ENCODE results near the gene ANKRD40. TPM values are rescaled to one million over a fixed set of nuclear protein-coding genes. Genes with fewer than 3 reads are reported as not detected.

The ANKRD40 gene
- total RNA-seq, 1 experiment from 2014 or later: 72.0 TPM

DNA sequence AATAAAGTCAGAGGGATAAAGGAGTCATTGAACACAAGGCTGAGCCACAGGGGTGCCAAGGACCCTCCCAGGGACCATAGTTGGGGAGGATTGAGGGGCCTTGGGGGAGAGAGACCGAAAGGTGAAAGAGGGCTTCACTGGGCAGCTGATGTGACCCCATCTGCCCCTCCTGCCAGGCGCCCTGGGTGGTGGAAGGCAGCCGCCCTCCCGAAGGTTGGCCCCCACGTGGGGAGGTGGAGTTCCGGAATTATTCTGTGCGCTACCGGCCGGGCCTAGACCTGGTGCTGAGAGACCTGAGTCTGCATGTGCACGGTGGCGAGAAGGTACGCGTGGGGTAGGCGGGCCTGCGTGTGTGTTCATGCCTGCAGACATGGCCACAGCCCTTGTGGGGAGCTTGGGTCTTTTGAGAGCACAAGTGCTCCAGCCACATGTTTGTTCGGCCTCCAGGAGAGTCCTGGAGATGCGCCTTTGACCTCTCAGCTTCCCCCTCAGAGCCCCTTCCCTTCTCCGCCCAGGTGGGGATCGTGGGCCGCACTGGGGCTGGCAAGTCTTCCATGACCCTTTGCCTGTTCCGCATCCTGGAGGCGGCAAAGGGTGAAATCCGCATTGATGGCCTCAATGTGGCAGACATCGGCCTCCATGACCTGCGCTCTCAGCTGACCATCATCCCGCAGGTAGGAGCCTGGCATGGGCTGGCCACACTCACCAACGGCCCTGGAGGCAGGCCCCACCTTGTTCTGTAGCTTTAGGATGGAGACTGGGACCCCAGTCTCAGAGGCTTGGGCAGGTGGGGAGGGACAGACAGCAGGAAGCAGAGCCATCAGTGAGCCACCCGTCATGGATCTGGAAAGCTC is 24.1 kb downstream of the ANKRD40 start (continued):
- TF ChIP-seq, protein P1, sequence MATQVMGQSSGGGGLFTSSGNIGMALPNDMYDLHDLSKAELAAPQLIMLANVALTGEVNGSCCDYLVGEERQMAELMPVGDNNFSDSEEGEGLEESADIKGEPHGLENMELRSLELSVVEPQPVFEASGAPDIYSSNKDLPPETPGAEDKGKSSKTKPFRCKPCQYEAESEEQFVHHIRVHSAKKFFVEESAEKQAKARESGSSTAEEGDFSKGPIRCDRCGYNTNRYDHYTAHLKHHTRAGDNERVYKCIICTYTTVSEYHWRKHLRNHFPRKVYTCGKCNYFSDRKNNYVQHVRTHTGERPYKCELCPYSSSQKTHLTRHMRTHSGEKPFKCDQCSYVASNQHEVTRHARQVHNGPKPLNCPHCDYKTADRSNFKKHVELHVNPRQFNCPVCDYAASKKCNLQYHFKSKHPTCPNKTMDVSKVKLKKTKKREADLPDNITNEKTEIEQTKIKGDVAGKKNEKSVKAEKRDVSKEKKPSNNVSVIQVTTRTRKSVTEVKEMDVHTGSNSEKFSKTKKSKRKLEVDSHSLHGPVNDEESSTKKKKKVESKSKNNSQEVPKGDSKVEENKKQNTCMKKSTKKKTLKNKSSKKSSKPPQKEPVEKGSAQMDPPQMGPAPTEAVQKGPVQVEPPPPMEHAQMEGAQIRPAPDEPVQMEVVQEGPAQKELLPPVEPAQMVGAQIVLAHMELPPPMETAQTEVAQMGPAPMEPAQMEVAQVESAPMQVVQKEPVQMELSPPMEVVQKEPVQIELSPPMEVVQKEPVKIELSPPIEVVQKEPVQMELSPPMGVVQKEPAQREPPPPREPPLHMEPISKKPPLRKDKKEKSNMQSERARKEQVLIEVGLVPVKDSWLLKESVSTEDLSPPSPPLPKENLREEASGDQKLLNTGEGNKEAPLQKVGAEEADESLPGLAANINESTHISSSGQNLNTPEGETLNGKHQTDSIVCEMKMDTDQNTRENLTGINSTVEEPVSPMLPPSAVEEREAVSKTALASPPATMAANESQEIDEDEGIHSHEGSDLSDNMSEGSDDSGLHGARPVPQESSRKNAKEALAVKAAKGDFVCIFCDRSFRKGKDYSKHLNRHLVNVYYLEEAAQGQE (IDR thresholded peaks at IDR 0.05; ENCODE audit: low read depth): no peak
- TF ChIP-seq EZH2 (IDR thresholded peaks at IDR 0.05) (no peak), RAD21 (IDR thresholded peaks at IDR 0.05; ENCODE audit: low read depth) (no peak), EGR1 (IDR thresholded peaks at IDR 0.05; ENCODE audit: low read depth) (no peak), TCF7L2 (IDR thresholded peaks at IDR 0.05; ENCODE audit: borderline replicate concordance, extremely low read depth, insufficient read depth, insufficient read length) (no peak), SIN3A (IDR thresholded peaks at IDR 0.05; ENCODE audit: low read depth) (no peak), YY1 (IDR thresholded peaks at IDR 0.05; ENCODE audit: extremely low read depth, insufficient replicate concordance, low read depth, low read length) (no peak), EZH2phosphoT487 (IDR thresholded peaks at IDR 0.05; ENCODE audit: borderline replicate concordance) (no peak), POLR2AphosphoS5 (IDR thresholded peaks at IDR 0.05; ENCODE audit: low read depth, low read length) (no peak), ELF1 (IDR thresholded peaks at IDR 0.05; ENCODE audit: borderline replicate concordance, low read depth) (no peak)

DNA sequence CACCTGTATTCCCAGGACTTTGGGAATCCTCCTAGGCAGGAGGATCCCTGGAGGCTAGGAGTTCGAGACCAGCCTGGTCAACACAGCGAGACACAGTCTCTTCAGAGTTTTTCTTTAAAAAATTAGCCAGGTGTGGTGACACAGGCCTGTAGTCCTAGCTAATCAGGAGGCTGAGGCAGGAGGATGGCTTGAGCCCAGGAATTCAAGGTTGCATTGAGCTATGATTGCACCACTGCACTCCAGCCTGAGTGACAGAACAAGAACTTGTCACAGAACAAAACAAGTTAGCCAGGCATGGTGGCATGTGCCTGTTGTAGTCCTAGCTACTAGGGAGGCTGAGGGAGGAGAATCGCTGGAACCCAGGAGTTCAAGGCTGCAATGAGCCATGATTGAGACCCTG is 24.8 kb downstream of the ANKRD40 start:
- intact Hi-C loops (cut with micrococcal nuclease): no loop called here
- DNase-seq (ENCODE audit: low read depth, low spot score): no peak
- CTCF ChIA-PET: no interaction called here
- no peak for TF ChIP-seq YY1 (IDR thresholded peaks at IDR 0.05; ENCODE audit: extremely low read depth, insufficient replicate concordance, low read depth, low read length)
- TF ChIP-seq CEBPB (IDR thresholded peaks at IDR 0.05; ENCODE audit: low read depth): no peak
- TF ChIP-seq EGR1 (IDR thresholded peaks at IDR 0.05; ENCODE audit: low read depth): no peak
- no peak for TF ChIP-seq SRF (IDR thresholded peaks at IDR 0.05; ENCODE audit: low read depth)
- TF ChIP-seq SIN3A (IDR thresholded peaks at IDR 0.05; ENCODE audit: low read depth): no peak
- no peak for TF ChIP-seq JUND (IDR thresholded peaks at IDR 0.05)
- no peak for TF ChIP-seq CBX3 (IDR thresholded peaks at IDR 0.05; ENCODE audit: low read depth)
- TF ChIP-seq ZFX (IDR thresholded peaks at IDR 0.05): no peak
- TF ChIP-seq, protein P1 (IDR thresholded peaks at IDR 0.05; ENCODE audit: low read depth): no peak

More for the DNA sequence above, 24.8 kb downstream of the ANKRD40 start:
- Histone ChIP-seq H3K4me1 (ENCODE audit: control insufficient read depth in 1 of 2, insufficient read depth in 2 of 2, low read length in 2 of 2) (peaks cover 61 to 78% of the 10 kb centered on the region in 2 experiments), H3K9me2 (ENCODE audit: insufficient read depth) (no peaks in the 10 kb centered on the region), H3K4me2 (ENCODE audit: low read length) (no peak overlapping the region), H3K79me2 (ENCODE audit: insufficient read depth, low read length) (no peaks in the 10 kb centered on the region), H3K9me3 (ENCODE audit: control insufficient read depth in 1 of 2, insufficient read depth in 1 of 2, low read depth in 1 of 2, low read length in 2 of 2) (no peaks in the 10 kb centered on the region), H3K9ac (ENCODE audit: low read length) (no peak overlapping the region), H3K4me3 (replicated peaks in 1 of 2; ENCODE audit: low read depth in 1 of 2, low read length in 2 of 2) (no peak overlapping the region), H4K20me1 (ENCODE audit: insufficient read depth) (no peaks in the 10 kb centered on the region), H3K36me3 (ENCODE audit: control insufficient read depth in 1 of 2, insufficient read depth in 2 of 2, low read length in 2 of 2) (no peaks in the 10 kb centered on the region), H3K27ac (ENCODE audit: low read depth, low read length) (no peak overlapping the region; the same call in 1 of the 2 replicates), H2AFZ (ENCODE audit: low read depth, low read length, poor library complexity, severe bottlenecking) (no peak overlapping the region), H3K27me3 (ENCODE audit: insufficient read depth, low read length) (no peaks in the 10 kb centered on the region)
- no TSS peak for BruUV-seq (replicated peaks)
- POLR2A ChIA-PET: interaction anchor here (4.9 kb wide), 1 partner anchor 44 kb away, joined by 36 read pairs; no protein-coding TSS in a partner anchor
- no peak for ATAC-seq
- RAD21 ChIA-PET (ENCODE audit: low non-redundant PET in 1 of 2, low total read pairs in 2 of 2, uncharacterized antibody in 2 of 2, unreplicated experiment in 2 of 2): no interaction called here
